Endothelial cell of umbilical vein (primary cell): Measurements from ENCODE around the gene GEMIN4. TPM values are rescaled to one million over a fixed set of nuclear protein-coding genes. Genes with fewer than 3 reads are reported as not detected.
A peak's percentile ranks its signal among the peaks of the same experiment; 100 is the strongest.

Source experiments
- BruUV-seq: library from RNA; stranded (reverse); fragments of 400-500 nt; replicated peaks from 2 replicates; lab custom pipeline; 2021; lab: Mats Ljungman, UMichigan
- CTCF ChIA-PET: fragments of 300-600, 350-600 bp; sonication (Branson Sonifier 250); formaldehyde crosslinking; loops from one replicate; lab custom pipeline; 2021; ENCODE audit warnings: antibody characterized with exemption, inconsistent platforms; lab: Charles Lee
- POLR2A ChIA-PET: fragments of 300-600, 350-600 bp; sonication (Branson Sonifier 250); formaldehyde crosslinking; loops from one replicate; lab custom pipeline; 2021; ENCODE audit warnings: antibody characterized with exemption, inconsistent platforms; lab: Charles Lee
- DNase-seq: peaks from one replicate; pipeline ENCODE4 v3.0.0-alpha.2; 2011; ENCODE audit warnings: low read depth, low spot score
- FAIRE-seq: peaks from 2 replicates; lab custom pipeline; 2011; peaks lifted over from hg19 to GRCh38; lab: Jason Lieb, UNC
- H2AFZ ChIP-seq: 2 replicates; pipeline ENCODE4 v1.6.0; 2012; ENCODE audit warnings: low read depth, low read length, control low read depth, inconsistent platforms
- H3K27ac ChIP-seq: 2 replicates; pipeline ENCODE4 v1.5.1; 2011; ENCODE audit warnings: low read depth, mild to moderate bottlenecking, control low read depth, low read length, moderate library complexity; ENCODE audit not compliant: insufficient read depth
- H3K27me3 ChIP-seq, 2 experiments: 2 replicates each; pipeline versions ENCODE4 v1.6.0 to v1.6.1; 2011; ENCODE audit warnings: low read length in 2 of 2, mixed read lengths in 1 of 2; ENCODE audit not compliant: control insufficient read depth in 2 of 2, insufficient read depth in 2 of 2
- H3K36me3 ChIP-seq, 2 experiments: 2 replicates in 1 of 2; 3 replicates in 1 of 2; pipeline ENCODE4 v1.5.1; 2011; ENCODE audit warnings: low read length in 2 of 2, mild to moderate bottlenecking in 1 of 2, moderate library complexity in 1 of 2; ENCODE audit not compliant: control insufficient read depth in 2 of 2, insufficient read depth in 2 of 2; ENCODE audit errors: extremely low read depth in 1 of 2
- H3K4me1 ChIP-seq: 3 replicates; pipeline ENCODE4 v1.5.1; 2011; ENCODE audit warnings: mild to moderate bottlenecking, low read length; ENCODE audit not compliant: control insufficient read depth, insufficient read depth; ENCODE audit errors: extremely low read depth
- H3K4me2 ChIP-seq: 2 replicates; pipeline ENCODE4 v1.6.1; 2011; ENCODE audit warnings: low read length, control low read depth, mixed read lengths; ENCODE audit not compliant: insufficient read depth
- H3K4me3 ChIP-seq, 3 experiments: fragments of 200-600 bp in 1 of 3; sonication (generic), shearing (Covaris generic) in 1 of 3; replicated peaks in 1 of 3; 2 replicates each; pipeline ENCODE4 v1.5.1; 2011 to 2016; ENCODE audit warnings: control low read depth in 3 of 3, low read length in 3 of 3, mild to moderate bottlenecking in 2 of 3, inconsistent platforms in 1 of 3, low read depth in 1 of 3, moderate library complexity in 1 of 3; ENCODE audit not compliant: insufficient read depth in 1 of 3
- H3K79me2 ChIP-seq: 2 replicates; pipeline ENCODE4 v1.6.0; 2012; ENCODE audit warnings: low read length, inconsistent platforms; ENCODE audit not compliant: control insufficient read depth, insufficient read depth
- H3K9ac ChIP-seq: replicated peaks from 2 replicates; pipeline ENCODE3; 2011; ENCODE audit warnings: low read length, control low read depth; ENCODE audit not compliant: insufficient read depth; ENCODE audit errors: extremely low read depth
- H3K9me1 ChIP-seq: replicated peaks from 3 replicates; pipeline ENCODE4 v1.6.0; 2011; ENCODE audit warnings: mild to moderate bottlenecking, low read length; ENCODE audit not compliant: control insufficient read depth, insufficient read depth; ENCODE audit errors: extremely low read depth
- H3K9me3 ChIP-seq: replicated peaks from 2 replicates; pipeline ENCODE4 v1.5.1; 2012; ENCODE audit warnings: low read length, inconsistent platforms; ENCODE audit not compliant: control insufficient read depth, insufficient read depth
- H4K20me1 ChIP-seq: replicated peaks from 2 replicates; pipeline ENCODE3; 2011; ENCODE audit warnings: mild to moderate bottlenecking, low read length; ENCODE audit not compliant: control insufficient read depth, insufficient read depth; ENCODE audit errors: extremely low read depth
- EZH2 ChIP-seq: IDR thresholded peaks from 2 replicates; pipeline ENCODE4 v1.6.1; 2012; ENCODE audit warnings: borderline replicate concordance, low read depth, mild to moderate bottlenecking, moderate library complexity, low read length, inconsistent platforms; ENCODE audit not compliant: severe bottlenecking
- FOS ChIP-seq: IDR thresholded peaks from 2 replicates; pipeline ENCODE4 v1.6.1; 2011; ENCODE audit warnings: mild to moderate bottlenecking, low read length, moderate library complexity, borderline replicate concordance; ENCODE audit not compliant: insufficient read depth
- GATA2 ChIP-seq: IDR thresholded peaks from 2 replicates; pipeline ENCODE4 v1.7.0; 2011; ENCODE audit warnings: low read depth, mild to moderate bottlenecking, moderate library complexity, mixed read lengths, low read length; ENCODE audit not compliant: insufficient read length, insufficient read depth
- JUN ChIP-seq: IDR thresholded peaks from 2 replicates; pipeline ENCODE4 v1.6.1; 2011; ENCODE audit warnings: borderline replicate concordance, low read depth; ENCODE audit not compliant: insufficient read length, insufficient read depth
- MYC ChIP-seq: IDR thresholded peaks from one replicate; pipeline ENCODE4 v1.6.1; 2011; ENCODE audit warnings: mild to moderate bottlenecking, low read depth, low read length
- POLR2A ChIP-seq: IDR thresholded peaks from 2 replicates; pipeline ENCODE4 v1.6.1; 2012; ENCODE audit warnings: low read depth, mild to moderate bottlenecking, control low read depth, low read length
- POLR2AphosphoS5 ChIP-seq: IDR thresholded peaks from 2 replicates; pipeline ENCODE4 v1.6.1; 2012; ENCODE audit warnings: low read depth, mild to moderate bottlenecking, control low read depth, low read length, moderate library complexity; ENCODE audit not compliant: insufficient read depth
- dilution Hi-C: fragments of 300-500 bp; cut with MboI; formaldehyde crosslinking; loops from one replicate; pipeline ENCODE4 v1.15.0; 2019; ENCODE audit warnings: low sequenced_read_pairs; ENCODE audit not compliant: extremely low pct_ligation_motif_present
- intact Hi-C: fragments of 100-400 bp; cut with micrococcal nuclease; formaldehyde crosslinking; loops from one replicate; pipeline ENCODE4 v1.10.0; 2022
- polyA plus RNA-seq, 4 experiments: library from polyadenylated mRNA; depleted of rRNA in 3 of 4; stranded (reverse) in 3 of 4; unstranded in 1 of 4; fragments of >200 nt; gene quantifications; 2 replicates each; pipeline versions ENCODE4 v1.2.1 to v1.2.3, GENCODE V29; 2011 to 2012; ENCODE audit warnings: missing spikeins in 1 of 4
- total RNA-seq: library from RNA; stranded (reverse); gene quantifications from 2 replicates; pipeline ENCODE4 v1.2.3, GENCODE V29; 2021
- TF ChIP-seq, protein P1 (sequence below): IDR thresholded peaks from 2 replicates; pipeline ENCODE4 v1.6.1; 2011; ENCODE audit not compliant: insufficient read depth, insufficient read length
- TF ChIP-seq, protein P2 (sequence below), 2 donors: IDR thresholded peaks; 1 replicate in 1 of 2; 2 replicates in 1 of 2; pipeline ENCODE4 v1.5.1; 2011; ENCODE audit warnings: low read length in 2 of 2, mild to moderate bottlenecking in 2 of 2, moderate library complexity in 2 of 2, control low read depth in 1 of 2, inconsistent platforms in 1 of 2, low read depth in 1 of 2; ENCODE audit not compliant: insufficient read depth in 1 of 2; ENCODE audit errors: extremely low read depth in 1 of 2

GEMIN4 gene
- total and polyA plus RNA-seq, 2 donors (not counting 3 experiments of a cell fraction or from before 2014, with no cell fraction given), result 23.5 to 29.9 TPM

DNA sequence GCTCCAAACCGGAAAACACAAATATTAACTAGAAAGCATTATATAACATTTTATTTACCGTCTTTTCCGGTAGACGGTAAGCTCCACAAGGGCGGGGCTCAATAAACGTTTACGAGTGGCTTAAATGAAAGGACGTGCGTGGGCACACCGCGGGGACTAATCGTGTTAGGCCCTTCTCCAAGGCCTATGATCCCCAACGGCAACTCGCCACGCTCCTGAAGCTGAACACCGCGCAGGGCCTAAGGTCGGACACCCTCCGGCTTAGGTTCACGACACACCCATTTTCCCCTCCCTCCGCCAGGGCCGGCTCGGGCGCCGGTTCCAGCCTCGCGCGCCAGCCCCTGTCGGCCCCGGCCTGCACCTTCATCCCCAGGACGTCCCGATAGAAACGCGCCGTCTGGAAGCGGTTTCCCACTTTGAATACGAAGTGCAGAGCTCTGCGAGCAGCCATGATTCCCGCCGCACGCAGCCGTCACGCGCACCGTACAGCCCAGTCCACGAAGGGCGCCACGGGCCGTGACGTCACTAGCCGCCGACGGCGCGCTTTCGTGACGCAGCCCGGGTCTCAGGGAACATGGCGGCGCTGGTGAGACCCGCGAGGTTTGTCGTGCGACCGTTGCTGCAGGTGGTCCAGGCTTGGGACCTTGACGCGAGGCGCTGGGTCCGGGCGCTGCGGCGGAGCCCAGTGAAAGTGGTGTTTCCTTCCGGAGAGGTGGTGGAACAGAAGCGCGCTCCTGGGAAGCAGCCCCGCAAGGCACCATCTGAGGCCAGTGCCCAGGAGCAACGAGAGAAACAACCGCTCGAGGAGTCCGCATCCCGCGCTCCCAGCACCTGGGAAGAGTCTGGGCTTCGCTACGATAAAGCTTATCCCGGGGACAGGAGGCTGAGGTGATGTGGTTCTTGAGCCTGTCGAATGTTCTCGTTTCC lies 30.0 kb upstream of the GEMIN4 start, which contains the start of the genes GLOD4 and MRM3:
TSS of gene GLOD4 (minus strand) at position 476 of the 927 bp plus-strand sequence. CDS start at position 451, 25 bp downstream.
TSS of gene MRM3 (plus strand) at position 549 of the 927 bp plus-strand sequence. CDS start at position 575, 26 bp downstream.
- dilution Hi-C loops (loop anchor here (25.0 kb wide), 1 partner anchor 205 kb away; the partner anchor contains the start of genes NXN and TIMM22), intact Hi-C loops (loop anchor here (1.0 to 2.0 kb wide), 3 partner anchors 30 to 214 kb away; partner anchors contain the start of gene GEMIN4)
- Histone ChIP-seq H3K9me1 (no peaks in the 10 kb centered on the region), H3K27me3 (no peaks in the 10 kb centered on the region), H3K4me3 (peak within 1 kb of the TSS; percentile 66 to 91 (median 83)), H3K79me2 (peaks cover 51% of the 10 kb centered on the region), H3K9ac (peak within 1 kb of the TSS; percentile 82), H4K20me1 (no peaks in the 10 kb centered on the region), H3K4me1 (peaks cover 18% of the 10 kb centered on the region), H3K36me3 (peaks cover 3 to 7% of the 10 kb centered on the region in 2 experiments), H2AFZ (peak within 1 kb of the TSS; percentile 56), H3K27ac (peak within 1 kb of the TSS; percentile 29), H3K4me2 (peak within 1 kb of the TSS; percentile 91), H3K9me3 (no peaks in the 10 kb centered on the region)
- POLR2A ChIA-PET, result interaction anchor here (0.6 kb wide), 1 partner anchor 22 kb away, joined by 5 read pairs; no protein-coding TSS in a partner anchor
- TSS peak; percentile 51 for BruUV-seq
- no peak for TF ChIP-seq JUN
- TF ChIP-seq, protein P1, sequence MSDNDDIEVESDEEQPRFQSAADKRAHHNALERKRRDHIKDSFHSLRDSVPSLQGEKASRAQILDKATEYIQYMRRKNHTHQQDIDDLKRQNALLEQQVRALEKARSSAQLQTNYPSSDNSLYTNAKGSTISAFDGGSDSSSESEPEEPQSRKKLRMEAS, result peak; percentile 84
- TF ChIP-seq POLR2AphosphoS5, result peak; percentile 92
- TF ChIP-seq POLR2A, result peak; percentile 92
- TF ChIP-seq GATA2, result no peak
- TF ChIP-seq, protein P2, sequence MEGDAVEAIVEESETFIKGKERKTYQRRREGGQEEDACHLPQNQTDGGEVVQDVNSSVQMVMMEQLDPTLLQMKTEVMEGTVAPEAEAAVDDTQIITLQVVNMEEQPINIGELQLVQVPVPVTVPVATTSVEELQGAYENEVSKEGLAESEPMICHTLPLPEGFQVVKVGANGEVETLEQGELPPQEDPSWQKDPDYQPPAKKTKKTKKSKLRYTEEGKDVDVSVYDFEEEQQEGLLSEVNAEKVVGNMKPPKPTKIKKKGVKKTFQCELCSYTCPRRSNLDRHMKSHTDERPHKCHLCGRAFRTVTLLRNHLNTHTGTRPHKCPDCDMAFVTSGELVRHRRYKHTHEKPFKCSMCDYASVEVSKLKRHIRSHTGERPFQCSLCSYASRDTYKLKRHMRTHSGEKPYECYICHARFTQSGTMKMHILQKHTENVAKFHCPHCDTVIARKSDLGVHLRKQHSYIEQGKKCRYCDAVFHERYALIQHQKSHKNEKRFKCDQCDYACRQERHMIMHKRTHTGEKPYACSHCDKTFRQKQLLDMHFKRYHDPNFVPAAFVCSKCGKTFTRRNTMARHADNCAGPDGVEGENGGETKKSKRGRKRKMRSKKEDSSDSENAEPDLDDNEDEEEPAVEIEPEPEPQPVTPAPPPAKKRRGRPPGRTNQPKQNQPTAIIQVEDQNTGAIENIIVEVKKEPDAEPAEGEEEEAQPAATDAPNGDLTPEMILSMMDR (IDR thresholded peaks at IDR 0.05; ENCODE audit: extremely low read depth in 1 of 2, insufficient read depth in 1 of 2, low read depth in 1 of 2, low read length in 2 of 2), result no peak
- TF ChIP-seq MYC, result peak; percentile 92
- TF ChIP-seq FOS, result no peak
- no peak for TF ChIP-seq EZH2
- DNase-seq (peak; percentile 92), FAIRE-seq (peak; percentile 53)
- CTCF ChIA-PET, result interaction anchor here (1.0 to 5.0 kb wide), 9 partner anchors 51 to 370 kb away, joined by 3 to 58 read pairs (median 4); partner anchors contain the start of genes NXN and TIMM22
